HG03565 (cell line): ENCODE measurements around the gene STX5.
"Not testable (repeated sequence)": the region's sequence is repeated elsewhere in the genome, so short reads cannot be mapped to it uniquely, and the experiment has no call there.

Experiments used
- ATAC-seq: cut with Tn5 transposase; IDR thresholded peaks from one replicate; pipeline ENCODE4 v1.9.1; 2021; ENCODE audit warnings: mild to moderate bottlenecking, moderate library complexity; ENCODE audit not compliant: unreplicated experiment

The STX5 gene

DNA sequence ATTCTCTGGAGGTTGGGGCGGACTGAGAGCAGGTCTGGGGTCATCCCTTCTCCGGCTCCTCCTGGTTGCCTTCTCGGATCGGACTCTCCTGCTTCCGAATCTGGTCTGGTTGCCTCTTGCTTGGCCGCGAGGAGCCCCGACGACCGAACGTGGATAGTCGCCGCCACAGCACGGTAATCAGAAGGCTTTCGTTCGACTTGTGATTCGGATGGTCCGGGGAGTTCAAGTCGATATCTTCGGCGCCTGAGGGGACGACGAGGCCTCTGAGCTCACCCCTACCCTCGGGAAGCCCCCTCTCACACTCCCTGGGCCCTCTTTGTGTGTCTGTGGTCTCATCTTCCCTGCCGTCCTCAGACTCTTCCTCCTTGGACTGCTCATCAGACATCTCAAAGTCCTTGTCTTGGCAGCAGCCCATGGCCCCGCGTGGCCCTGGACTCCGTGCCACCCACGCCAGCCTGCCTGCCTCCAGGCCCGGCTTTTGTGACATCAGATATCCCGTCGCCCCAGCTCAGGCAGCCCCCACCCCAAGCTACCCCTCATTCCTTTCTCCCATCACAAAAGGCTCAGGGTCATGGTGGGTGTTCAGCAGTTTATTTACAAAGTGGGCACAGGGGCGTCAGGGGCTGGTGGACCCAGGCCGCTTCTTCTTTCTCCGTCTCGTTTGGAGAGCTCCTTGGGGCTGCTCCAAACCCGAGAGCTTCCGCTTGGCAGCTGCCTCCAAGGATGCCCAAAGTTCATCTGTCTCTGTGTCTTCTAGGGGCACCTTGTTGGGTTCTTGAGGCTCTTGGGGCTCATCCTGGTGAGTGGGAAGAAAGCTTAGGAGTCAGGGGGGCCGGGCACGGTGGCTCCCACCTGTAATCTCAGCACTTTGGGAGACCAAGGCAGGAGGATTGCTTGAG is 734 bp upstream of the STX5 start, which contains the start of gene TEX54:
TSS of gene TEX54 (minus strand) at position 506 of the 899 bp plus-strand sequence.
- ATAC-seq: peak; percentile 1

DNA sequence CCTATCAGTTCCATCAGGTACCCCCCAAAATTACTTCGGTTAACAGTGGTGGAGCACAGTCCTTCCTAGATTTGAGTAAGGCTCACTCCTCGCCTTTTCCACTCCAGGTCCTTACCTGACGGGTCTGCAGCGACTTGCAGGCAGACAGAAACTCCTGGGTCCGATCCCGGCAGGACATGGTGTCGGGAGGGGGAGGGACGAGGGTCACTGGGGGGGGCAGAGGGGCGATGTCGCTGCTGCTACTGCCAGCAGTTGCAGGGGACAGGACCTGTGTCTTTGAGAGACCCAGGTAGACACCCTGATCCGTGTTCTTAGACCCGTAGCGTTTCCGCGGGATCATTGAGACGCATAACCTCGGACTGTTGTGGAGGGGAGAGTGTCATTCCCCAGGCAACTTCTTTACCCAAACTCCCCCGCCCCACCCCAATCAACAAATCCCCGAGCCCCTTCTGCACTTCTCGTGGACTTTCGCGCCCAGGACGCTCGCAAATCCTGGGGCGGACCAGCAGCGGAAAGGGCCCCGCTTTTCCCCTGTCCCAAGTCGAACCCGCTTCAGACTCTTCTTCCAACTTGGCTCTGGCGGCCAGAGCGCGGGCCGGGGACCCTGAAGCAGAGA is 839 bp downstream of the STX5 start:
- no peak for ATAC-seq

DNA sequence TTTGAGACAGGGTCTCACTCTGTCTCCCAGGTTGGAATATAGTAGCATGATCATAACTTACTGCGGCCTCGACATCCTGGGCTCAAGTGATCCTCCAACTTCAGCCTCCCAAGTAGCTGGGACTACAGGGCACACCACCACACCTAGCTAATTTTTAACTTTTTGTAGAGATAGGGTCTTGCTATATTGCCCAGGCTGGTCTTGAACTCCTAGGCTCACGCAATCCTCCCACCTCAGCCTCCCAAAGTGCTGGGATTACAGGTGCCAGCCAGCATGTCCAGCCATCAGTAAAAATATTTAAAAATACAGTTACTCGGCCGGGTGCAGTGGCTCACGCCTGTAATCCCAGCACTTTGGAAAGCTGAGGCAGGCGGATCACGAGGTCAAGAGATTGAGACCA is 3.7 kb downstream of the STX5 start:
- ATAC-seq: not testable (repeated sequence)

- no peak for ATAC-seq
Observed at GRCh38 chr11:62823677-62824076, 8.2 kb downstream of the STX5 start.

GRCh38 chr11:62817129-62817528 is 14.7 kb downstream of the STX5 start:
- no peak for ATAC-seq

DNA sequence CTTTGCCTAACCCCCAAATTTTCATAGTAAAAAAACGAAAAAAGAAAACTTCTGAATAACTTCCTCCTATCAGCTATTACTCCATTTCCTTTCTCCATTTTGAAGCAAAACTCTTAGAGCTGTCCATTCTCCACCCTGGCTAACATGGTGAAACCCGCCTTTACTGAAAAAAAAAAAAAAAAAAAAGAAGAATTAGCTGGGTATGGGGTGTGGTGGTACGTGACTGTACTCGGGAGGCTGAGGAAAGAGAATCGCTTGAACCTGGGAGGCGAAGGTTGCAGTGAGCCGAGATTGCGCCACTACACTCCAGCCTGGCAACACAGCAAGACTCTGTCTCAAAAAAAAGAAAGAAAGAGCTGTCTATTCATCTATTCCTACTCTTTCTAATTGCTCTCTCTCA is 15.3 kb downstream of the STX5 start:
- no peak for ATAC-seq

DNA sequence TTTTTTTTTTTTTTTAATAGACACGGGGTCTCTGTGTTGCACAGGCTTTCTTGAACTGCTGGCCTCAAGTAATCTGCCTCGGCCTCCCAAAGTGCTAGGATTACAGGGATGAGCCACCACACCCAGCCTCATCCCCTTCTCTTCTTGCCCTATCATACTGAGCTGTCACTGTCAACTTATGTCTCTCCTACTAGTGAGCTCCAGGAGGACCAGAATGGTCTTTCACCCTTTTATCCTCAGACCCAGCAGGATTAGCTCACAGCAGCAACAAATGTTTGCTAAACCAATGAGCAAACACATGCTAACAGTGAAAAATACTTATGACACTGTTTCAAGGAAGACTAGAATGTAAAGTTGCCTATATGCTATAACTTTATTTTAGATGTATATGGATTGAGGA is 20.2 kb downstream of the STX5 start:
- no peak for ATAC-seq

- ATAC-seq: no peak
Observed at GRCh38 chr11:62810748-62811147, 21.1 kb downstream of the STX5 start.

- ATAC-seq: no peak
Observed at GRCh38 chr11:62806611-62807121, 25.2 kb downstream of the STX5 start.

DNA sequence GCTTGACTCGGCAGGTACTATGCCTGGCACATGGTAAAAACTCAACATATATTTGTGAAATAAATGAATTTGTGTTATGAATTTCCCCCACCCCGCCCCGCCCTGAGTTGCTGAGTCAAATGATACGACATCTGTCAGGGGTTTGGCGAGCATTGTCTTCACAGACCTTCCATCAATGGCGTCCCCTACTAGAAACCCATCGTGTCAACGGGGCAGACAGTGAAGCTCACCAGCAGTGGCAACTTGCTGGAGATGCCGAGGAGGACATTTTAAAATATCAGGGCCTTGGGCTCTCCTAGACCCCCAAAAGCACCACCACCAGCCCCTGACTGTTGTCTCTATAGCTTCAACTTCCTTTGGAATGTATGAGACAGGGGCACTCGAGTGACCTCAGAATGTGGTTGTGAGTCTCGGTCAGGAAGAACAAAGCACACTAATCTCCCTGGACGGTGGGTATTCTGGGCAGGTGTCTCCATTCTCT is 25.9 kb downstream of the STX5 start:
- ATAC-seq: no peak

DNA sequence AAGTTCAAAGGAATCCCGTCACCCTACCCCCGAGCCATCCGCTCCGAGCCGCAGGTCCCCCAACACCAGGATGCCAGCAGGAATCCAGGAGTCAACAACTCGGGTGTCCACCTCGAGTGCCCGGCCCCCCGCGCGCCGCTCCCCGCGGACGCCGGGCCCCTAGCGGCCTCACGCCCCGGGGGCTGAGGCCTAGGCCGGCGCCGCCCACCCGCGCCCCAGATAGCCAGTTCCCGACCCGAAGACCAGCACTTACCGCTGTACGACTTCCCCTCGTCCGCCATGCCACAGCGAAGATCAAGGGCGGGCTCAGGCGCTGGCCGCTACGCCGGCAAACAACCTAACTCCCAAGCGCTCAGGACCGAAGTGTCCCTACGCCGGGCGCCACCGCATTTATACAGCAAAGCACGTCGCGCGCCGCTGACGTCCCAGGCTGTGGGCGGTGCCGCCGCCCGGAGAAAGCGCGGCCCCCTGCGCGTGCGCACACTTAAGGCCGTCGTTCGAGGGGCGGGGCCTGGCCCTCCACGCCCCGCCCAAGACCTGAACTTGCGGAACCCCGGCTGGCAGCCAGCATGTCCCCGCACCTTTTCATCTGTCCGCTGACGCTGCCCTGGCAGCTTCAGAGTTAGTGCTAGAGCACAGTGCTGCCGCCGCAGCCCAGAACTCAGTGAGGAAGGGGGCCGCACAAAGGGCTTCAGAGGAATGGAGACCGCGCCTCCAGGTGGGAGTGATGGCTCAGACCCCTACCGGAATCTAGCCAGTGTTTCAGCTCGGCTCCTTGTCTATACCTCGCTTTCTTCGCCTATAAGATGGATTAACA is 26.6 kb downstream of the STX5 start, which contains the start of gene NXF1:
TSS of gene NXF1 (minus strand) at position 365 of the 817 bp plus-strand sequence. CDS start at position 281, 84 bp downstream.
- ATAC-seq: peak; percentile 82

DNA sequence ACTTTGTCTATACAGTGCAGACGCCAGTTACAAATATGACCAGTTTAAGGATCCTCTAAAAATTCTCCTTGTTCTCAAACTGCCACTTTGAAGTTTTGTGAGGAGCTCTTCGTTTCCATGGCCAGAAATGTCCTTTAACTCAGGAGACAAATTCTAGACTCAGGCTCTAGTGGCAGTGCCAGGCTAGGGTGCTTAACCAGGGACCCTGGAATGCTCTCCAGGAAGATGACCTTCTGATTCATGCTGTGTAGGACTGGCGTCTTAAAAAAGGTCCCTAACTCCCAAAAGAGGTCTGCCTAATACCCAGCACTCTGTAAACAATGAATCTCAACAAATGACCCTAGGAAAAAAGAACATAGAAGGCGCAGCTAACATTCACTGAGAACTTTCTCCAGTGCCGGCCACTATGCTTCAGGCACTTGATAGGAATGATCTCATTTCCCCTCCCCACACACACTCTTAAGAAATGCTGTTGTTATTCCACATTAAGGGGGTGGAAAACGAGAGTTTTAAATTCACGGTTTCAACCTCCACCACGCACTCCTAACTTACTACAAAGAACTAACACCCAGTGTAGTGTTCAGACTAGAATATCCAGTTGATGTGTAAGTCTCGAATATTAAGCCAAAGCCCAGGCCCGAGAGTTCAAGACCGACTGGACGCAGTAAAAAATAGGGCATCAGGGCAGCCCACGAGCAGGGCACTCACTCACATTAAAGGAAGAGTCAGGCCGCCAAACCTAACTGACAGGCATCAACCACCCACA is 27.4 kb downstream of the STX5 start:
- ATAC-seq: peak; percentile 2

DNA sequence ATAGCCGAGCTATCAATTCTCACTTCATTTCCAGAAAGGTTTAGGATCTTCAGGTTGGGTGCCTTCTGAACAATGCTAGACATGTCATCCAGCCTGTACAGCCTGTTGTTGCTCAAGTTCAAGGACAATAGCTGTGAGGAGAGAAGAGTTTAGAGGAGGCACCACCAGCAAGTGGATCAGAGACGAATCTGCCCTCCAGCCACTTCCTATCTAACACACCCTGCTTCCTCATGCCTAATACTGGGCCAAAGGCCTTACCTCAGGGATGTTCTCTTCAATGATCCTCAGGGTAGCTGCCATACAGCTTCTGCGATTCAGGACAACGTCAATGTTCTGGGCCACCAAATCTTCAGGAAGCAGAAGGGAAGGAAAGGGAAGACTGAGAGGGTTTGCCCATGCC is 30.8 kb downstream of the STX5 start:
- ATAC-seq: no peak

DNA sequence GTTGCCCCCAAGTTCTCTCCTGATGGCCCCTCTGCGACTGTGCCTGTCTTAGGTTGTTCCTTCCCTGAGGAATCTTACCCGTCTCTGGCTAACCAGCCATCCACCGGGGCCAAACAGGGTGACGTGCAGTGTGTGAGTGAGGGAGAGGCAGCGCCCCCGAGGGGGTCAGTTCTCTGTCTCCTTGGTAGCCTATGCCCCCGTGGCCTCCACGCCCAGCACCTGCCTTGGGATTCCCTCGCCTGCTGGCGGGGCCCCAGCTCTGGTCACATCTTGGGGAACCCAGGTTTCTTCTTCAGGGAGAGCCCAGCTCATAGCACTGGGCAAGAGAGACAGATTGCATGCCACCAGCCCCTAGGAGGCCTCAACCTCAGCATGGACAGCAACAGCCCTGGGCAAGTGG is 32.4 kb downstream of the STX5 start:
- no peak for ATAC-seq

GRCh38 chr11:62796281-62796680 is 35.6 kb downstream of the STX5 start:
- no peak for ATAC-seq

DNA sequence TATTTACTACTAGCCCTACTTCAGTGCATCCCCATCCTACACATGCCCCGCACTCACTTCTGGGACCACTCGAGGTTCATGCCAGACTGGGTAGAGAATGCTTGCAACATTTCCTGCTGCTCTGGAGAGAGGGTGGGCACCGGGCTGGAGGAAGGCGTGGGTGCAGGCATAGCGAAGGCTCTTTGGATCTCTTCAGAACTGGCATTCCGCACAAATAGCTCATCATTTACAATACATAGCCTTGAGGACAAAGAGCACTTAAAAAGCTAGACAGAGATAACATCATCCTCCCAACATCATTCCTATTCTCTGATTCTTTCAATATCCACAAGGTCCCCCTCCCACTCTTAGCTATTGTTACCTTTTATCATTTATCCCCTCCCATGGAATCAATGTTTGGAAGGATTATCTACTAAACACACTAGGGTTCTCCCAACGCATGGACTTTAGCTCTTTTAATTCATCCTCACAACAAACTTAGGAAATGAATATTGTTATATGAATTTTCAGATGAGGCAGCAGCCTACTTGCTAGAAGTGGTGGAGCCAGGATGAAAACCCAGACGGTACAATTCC is 37.6 kb downstream of the STX5 start:
- ATAC-seq: no peak

DNA sequence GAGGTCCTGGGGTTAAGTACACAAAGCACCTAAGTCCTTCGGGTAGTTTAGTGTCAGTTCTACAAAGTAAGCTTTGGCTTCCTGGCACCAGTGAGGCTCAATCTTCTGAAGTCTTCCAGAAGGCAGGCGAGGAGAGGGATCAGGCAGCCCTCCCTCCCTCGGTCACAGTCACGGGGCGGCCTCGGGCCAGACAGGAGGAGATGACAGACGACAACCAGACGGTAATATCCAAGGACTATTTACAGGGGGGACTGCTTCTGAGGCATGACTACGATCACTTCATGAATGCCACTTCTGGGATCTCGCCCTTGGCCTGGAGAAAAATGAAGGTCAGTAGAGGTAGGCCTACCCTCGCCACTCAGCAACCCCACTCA is 39.7 kb downstream of the STX5 start:
- no peak for ATAC-seq

DNA sequence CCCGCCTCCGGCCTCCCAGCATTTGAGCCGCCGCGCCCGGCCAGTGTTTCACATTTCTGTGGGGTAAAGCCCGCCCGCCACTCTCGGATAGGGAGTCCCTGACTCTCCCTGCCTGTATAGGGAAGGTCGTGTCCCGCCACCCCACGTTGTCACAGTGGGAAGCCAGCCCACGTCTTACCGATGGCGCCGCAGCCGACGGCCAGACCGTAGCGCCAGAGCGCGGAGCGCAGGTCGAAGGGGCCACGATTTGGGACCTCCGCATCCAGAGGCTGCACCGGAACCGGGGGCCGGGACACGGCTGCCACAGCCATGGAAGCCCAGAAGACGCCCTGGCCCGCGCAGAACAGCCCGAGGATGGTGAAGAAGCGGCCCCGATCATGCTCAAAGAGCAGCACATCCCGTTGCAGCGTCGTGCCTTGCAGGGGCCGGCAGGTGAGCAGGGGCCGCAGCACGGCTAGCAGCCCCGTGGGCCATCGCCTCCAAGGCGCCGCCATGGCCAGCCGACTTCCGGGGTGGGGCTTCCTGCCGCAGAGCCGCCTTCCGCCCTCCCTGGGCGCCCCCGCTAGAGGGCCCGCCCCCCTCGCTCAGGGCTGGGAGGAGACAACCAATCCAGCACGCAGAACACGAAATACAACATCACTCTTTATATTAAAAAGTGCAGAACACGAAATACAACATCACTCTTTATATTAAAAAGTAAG is 40.2 kb downstream of the STX5 start, which contains the start of gene TMEM223:
TSS of gene TMEM223 (minus strand) at position 506 of the 701 bp plus-strand sequence. CDS start at position 494, 12 bp downstream.
- ATAC-seq: peak; percentile 56

- ATAC-seq: no peak
Observed at GRCh38 chr11:62789576-62789975, 42.3 kb downstream of the STX5 start.
